Neural progenitor cell (in vitro differentiated cells): ENCODE results near the gene ART5.

ENCODE experiments used
- EZH2 ChIP-seq: fragments of 200-600 bp; sonication (generic); IDR thresholded peaks from 2 replicates; pipeline ENCODE4 v1.6.1; 2017; ENCODE audit warnings: antibody characterized with exemption, mild to moderate bottlenecking, moderate library complexity
- EZH2phosphoT487 ChIP-seq: fragments of 200-600 bp; sonication (generic); IDR thresholded peaks from 2 replicates; pipeline ENCODE4 v1.6.1; 2017; ENCODE audit warnings: antibody characterized with exemption
- TF ChIP-seq, protein P1 (sequence below): fragments of 200-600 bp; sonication (generic); IDR thresholded peaks from 2 replicates; pipeline ENCODE4 v1.5.1; 2017; ENCODE audit warnings: antibody characterized with exemption, mild to moderate bottlenecking

DNA sequence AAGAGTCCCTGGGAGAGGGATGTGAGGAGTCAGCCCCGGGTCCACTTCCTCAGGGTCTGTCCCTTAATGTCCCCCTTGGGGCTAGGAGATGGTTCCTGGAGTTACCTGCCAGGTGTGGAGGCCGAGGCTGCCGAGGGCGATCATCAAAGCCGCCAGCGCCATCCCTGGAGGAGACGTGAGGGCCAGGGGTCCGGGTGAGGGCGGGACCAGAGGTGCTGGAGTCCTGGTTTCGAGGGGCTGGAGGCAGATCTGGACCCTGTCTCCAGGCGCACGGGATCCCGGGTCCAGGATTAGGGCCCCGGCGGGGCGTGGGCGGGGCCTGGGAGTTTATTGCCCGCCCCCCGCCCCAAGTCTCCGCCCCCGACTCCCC, at the start of gene ART5:
- TF ChIP-seq EZH2 (no peak), EZH2phosphoT487 (no peak)
- TF ChIP-seq, protein P1, sequence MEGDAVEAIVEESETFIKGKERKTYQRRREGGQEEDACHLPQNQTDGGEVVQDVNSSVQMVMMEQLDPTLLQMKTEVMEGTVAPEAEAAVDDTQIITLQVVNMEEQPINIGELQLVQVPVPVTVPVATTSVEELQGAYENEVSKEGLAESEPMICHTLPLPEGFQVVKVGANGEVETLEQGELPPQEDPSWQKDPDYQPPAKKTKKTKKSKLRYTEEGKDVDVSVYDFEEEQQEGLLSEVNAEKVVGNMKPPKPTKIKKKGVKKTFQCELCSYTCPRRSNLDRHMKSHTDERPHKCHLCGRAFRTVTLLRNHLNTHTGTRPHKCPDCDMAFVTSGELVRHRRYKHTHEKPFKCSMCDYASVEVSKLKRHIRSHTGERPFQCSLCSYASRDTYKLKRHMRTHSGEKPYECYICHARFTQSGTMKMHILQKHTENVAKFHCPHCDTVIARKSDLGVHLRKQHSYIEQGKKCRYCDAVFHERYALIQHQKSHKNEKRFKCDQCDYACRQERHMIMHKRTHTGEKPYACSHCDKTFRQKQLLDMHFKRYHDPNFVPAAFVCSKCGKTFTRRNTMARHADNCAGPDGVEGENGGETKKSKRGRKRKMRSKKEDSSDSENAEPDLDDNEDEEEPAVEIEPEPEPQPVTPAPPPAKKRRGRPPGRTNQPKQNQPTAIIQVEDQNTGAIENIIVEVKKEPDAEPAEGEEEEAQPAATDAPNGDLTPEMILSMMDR: no peak
